Uterus (tissue), 4 donors: ENCODE results near the gene LPGAT1. TPM values are rescaled to one million over a fixed set of nuclear protein-coding genes. Genes with fewer than 3 reads are reported as not detected.

Experiments
- DNase-seq, 2 donors: peaks; one replicate each; pipeline ENCODE4 v3.0.0-alpha.2; 2019 to 2020
- H3K27ac ChIP-seq, 2 donors: fragments of 200-600 bp; sonication (generic); 1 replicate in 1 of 2; 2 replicates in 1 of 2; pipeline ENCODE4 v1.5.1; 2016 to 2018
- H3K27me3 ChIP-seq, 2 donors: fragments of 200-600 bp; sonication (generic); one replicate each; pipeline ENCODE4 v1.5.1; 2018 to 2019; ENCODE audit warnings: control low read depth in 1 of 2
- H3K36me3 ChIP-seq, 2 donors: fragments of 200-600 bp; sonication (generic); one replicate each; pipeline ENCODE4 v1.5.1; 2019; ENCODE audit warnings: control low read depth in 1 of 2
- H3K4me1 ChIP-seq, 2 donors: fragments of 200-600 bp; sonication (generic); one replicate each; pipeline ENCODE4 v1.5.1; 2018 to 2019; ENCODE audit warnings: control low read depth in 1 of 2
- H3K4me3 ChIP-seq, 2 donors: fragments of 200-600 bp; sonication (generic); 1 replicate in 1 of 2; 2 replicates in 1 of 2; pipeline ENCODE4 v1.5.1; 2018 to 2019; ENCODE audit warnings: mild to moderate bottlenecking in 1 of 2
- H3K9me3 ChIP-seq, 2 donors: fragments of 200-600 bp; sonication (generic); one replicate each; pipeline ENCODE4 v1.5.1; 2019; ENCODE audit warnings: control low read depth in 1 of 2
- POLR2A ChIP-seq, 2 donors: fragments of 450-650 bp; IDR thresholded peaks; one replicate each; pipeline ENCODE4 v1.6.1; 2016; ENCODE audit warnings: antibody characterized with exemption in 2 of 2, mild to moderate bottlenecking in 1 of 2, moderate library complexity in 1 of 2
- intact Hi-C: fragments of 100-400 bp; cut with DNase I; formaldehyde crosslinking; loops from one replicate; pipeline ENCODE4 v1.15.1; 2023; ENCODE audit warnings: low total_unique reads
- total RNA-seq, 4 donors: library from RNA; depleted of rRNA in 3 of 4; stranded (reverse); fragments of >200 nt in 3 of 4; gene quantifications; one replicate each; pipeline versions ENCODE4 v1.1.0 to v1.2.4, GENCODE V29; 2014 to 2023
- TF ChIP-seq, protein P1 (sequence below), 4 experiments: fragments of 200-600 bp in 2 of 4; fragments of 450-650 bp in 2 of 4; sonication (generic) in 2 of 4; IDR thresholded peaks; one replicate each; pipeline ENCODE4 v1.5.1; 2016 to 2019; ENCODE audit warnings: antibody characterized with exemption in 4 of 4, mild to moderate bottlenecking in 2 of 4, moderate library complexity in 1 of 4
- donor health status: DM: yes; HTN: yes; CAD: no.

Gene LPGAT1
- total RNA-seq, 4 donors from 2014 or later = 12.9 to 50.3 (median 36.6) TPM

DNA sequence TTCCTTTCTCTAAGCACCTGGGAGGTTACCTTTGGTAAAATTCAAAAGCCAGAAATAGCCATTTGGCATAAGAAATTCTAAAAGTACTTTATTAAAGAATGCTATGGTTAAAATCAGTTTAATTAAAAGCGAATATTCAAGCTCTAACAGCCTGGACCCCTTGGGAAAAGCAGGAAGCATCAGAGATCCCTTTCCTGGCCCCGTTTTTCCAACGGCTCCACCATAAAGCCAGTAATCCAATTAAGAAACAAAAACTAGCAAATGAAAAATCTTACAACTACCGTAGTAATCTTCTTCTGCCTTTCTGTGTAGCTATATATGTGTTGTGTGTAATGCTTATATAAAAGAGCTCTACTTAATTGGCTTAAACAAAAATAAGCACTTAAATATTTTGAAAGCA lies 121.6 kb downstream of the LPGAT1 start:
- no peak for TF ChIP-seq POLR2A (IDR thresholded peaks at IDR 0.05)
- TF ChIP-seq, protein P1, sequence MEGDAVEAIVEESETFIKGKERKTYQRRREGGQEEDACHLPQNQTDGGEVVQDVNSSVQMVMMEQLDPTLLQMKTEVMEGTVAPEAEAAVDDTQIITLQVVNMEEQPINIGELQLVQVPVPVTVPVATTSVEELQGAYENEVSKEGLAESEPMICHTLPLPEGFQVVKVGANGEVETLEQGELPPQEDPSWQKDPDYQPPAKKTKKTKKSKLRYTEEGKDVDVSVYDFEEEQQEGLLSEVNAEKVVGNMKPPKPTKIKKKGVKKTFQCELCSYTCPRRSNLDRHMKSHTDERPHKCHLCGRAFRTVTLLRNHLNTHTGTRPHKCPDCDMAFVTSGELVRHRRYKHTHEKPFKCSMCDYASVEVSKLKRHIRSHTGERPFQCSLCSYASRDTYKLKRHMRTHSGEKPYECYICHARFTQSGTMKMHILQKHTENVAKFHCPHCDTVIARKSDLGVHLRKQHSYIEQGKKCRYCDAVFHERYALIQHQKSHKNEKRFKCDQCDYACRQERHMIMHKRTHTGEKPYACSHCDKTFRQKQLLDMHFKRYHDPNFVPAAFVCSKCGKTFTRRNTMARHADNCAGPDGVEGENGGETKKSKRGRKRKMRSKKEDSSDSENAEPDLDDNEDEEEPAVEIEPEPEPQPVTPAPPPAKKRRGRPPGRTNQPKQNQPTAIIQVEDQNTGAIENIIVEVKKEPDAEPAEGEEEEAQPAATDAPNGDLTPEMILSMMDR (IDR thresholded peaks at IDR 0.05) = no peak
- H3K4me3 ChIP-seq = no peak overlapping the region
- H3K36me3 ChIP-seq = no peaks in the 10 kb centered on the region
- no peak overlapping the region for H3K27ac ChIP-seq
- H3K9me3 ChIP-seq = no peaks in the 10 kb centered on the region
- intact Hi-C loops = no loop called here
- H3K4me1 ChIP-seq = no peaks in the 10 kb centered on the region
- H3K27me3 ChIP-seq = no peaks in the 10 kb centered on the region
- DNase-seq = no peak

DNA sequence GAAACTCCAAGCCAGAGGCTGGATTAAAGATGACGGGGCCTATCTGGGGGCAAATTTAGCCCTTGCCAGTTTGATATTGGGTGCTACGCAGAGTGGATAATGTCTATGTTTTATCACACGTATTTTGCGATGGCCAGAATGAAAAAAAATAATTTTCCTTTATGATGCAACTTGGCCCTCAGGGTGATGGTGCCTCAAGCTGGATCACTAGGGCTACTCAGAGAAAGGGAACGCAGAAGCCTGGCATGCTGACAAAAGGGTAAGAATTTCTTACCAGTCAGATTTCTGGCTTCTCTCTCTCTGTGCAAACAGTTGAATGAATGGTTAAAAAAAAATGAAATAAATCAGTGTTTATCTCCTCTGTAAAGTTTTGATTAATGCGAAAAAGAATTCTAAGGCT lies 122.6 kb downstream of the LPGAT1 start:
- no peak for TF ChIP-seq POLR2A (IDR thresholded peaks at IDR 0.05)
- TF ChIP-seq, protein P1 (IDR thresholded peaks at IDR 0.05) = no peak
- Histone ChIP-seq H3K9me3 (no peaks in the 10 kb centered on the region), H3K4me1 (no peaks in the 10 kb centered on the region), H3K36me3 (no peaks in the 10 kb centered on the region), H3K27ac (no peak overlapping the region), H3K4me3 (no peak overlapping the region), H3K27me3 (no peaks in the 10 kb centered on the region)
- DNase-seq = no peak
- intact Hi-C loops = no loop called here

DNA sequence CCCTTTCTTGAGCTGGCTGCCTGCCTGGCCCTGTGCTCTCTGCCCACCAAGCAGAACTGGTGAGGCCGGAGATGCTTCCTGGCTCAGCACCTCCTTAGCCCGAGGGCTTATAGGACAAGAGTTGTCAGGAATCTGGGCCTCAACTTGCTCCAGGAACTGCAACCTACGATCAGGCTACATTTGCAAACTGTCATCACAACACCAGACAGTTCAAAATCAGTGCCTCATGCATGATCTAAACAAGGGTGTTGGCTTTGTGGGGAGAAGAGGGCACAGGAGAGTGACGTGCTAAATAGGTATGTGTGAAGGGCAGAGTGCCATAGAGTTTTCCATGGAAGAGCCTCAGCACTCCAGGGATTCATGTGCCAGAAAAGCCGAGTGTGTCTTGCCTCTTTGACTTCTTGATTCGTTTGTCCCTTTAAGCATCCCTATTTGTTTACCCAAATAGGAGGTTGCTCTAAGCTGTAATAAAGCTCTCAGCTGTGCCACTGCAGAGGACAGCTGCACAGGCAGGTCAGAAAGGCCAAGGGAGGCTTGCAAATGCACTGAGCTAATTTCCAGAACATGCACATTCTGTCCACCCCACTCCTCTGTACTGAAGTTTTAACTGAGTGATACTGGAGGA lies 125.0 kb downstream of the LPGAT1 start:
- Histone ChIP-seq H3K4me3 (no peak overlapping the region), H3K9me3 (no peaks in the 10 kb centered on the region), H3K36me3 (no peaks in the 10 kb centered on the region), H3K27me3 (no peaks in the 10 kb centered on the region), H3K4me1 (no peaks in the 10 kb centered on the region), H3K27ac (no peak overlapping the region)
- TF ChIP-seq POLR2A (IDR thresholded peaks at IDR 0.05) = no peak
- TF ChIP-seq, protein P1 (IDR thresholded peaks at IDR 0.05) = no peak
- intact Hi-C loops = no loop called here
- no peak for DNase-seq

DNA sequence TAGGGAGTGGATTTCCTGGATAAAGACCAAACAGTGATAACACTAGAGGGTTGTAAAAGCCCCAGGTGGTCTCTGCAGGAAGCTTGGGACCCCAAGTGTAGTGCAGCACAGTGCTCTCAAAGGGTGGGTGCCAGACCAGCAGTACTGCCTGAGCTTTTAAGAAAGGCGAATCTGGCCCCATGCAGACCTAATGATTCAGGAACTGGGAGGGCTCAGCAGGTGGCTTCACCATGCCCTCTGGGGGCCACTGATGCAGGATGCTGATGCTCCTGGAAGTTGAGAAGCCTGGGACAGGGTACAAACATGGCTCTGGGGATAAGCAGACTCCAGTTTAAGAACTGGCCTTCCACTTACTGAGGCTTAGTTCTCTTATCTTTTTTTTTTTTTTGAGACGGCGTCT lies 126.0 kb downstream of the LPGAT1 start:
- intact Hi-C loops = no loop called here
- no peaks in the 10 kb centered on the region for H3K4me1 ChIP-seq
- H3K36me3 ChIP-seq = no peaks in the 10 kb centered on the region
- DNase-seq = no peak
- H3K27ac ChIP-seq = no peak overlapping the region
- no peak overlapping the region for H3K4me3 ChIP-seq
- no peak for TF ChIP-seq POLR2A (IDR thresholded peaks at IDR 0.05)
- TF ChIP-seq, protein P1 (IDR thresholded peaks at IDR 0.05) = no peak
- H3K27me3 ChIP-seq = no peaks in the 10 kb centered on the region
- no peaks in the 10 kb centered on the region for H3K9me3 ChIP-seq

DNA sequence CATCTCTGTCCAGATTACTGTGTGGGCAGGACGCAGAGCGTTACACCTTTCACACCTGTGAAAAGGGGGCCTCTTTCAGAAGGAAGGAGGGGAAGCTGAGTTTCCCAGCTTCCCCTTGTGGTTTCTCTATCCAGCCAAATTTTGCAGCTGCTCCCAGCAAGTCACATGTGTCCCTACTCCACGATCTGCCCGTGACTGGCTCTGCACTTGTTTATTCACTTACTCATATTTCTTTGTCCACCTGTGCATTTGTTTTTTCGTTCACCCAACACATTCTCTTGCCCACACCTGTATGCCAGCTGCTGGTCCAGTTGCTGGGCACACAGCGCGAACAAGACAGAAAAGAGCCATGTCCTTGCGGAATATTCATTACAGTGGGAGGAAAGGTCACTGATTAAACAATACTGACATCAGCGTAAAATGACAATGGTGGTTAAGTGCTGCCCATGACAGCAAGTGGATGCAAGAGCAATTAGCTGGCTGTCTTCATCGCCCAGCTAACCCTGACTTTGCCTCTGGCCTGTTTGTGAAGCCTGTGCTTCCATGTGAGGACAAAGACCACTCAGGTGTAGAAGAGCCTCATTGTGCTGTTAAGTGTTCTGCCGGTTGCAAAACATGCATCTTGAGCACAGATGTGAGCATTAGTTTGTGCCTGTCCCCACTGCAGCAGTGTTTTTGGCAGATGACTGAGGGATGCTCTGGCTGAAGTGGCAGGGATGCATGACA lies 126.6 kb downstream of the LPGAT1 start:
- DNase-seq = no peak
- intact Hi-C loops = no loop called here
- Histone ChIP-seq H3K36me3 (no peaks in the 10 kb centered on the region), H3K27ac (no peak overlapping the region), H3K27me3 (no peaks in the 10 kb centered on the region), H3K4me1 (no peaks in the 10 kb centered on the region), H3K4me3 (no peak overlapping the region), H3K9me3 (no peaks in the 10 kb centered on the region)
- no peak for TF ChIP-seq POLR2A (IDR thresholded peaks at IDR 0.05)
- TF ChIP-seq, protein P1 (IDR thresholded peaks at IDR 0.05) = no peak
